Lower leg skin (tissue), 4 donors: ENCODE data around the gene GALNT11. TPM values are rescaled to one million over a fixed set of nuclear protein-coding genes. Genes with fewer than 3 reads are reported as not detected.

Experiments used
- DNase-seq, 2 donors: peaks; one replicate each; pipeline ENCODE4 v3.0.0-alpha.2; 2019; ENCODE audit warnings: low spot score in 2 of 2
- H3K4me3 ChIP-seq: fragments of 200-600 bp; sonication (generic); 2 replicates; pipeline ENCODE4 v1.5.1; 2017; ENCODE audit warnings: mild to moderate bottlenecking, low read depth; ENCODE audit not compliant: poor library complexity, severe bottlenecking
- CTCF ChIP-seq, 3 donors: fragments of 450-650 bp; IDR thresholded peaks; one replicate each; pipeline ENCODE4 v1.5.1; 2016; ENCODE audit warnings: antibody characterized with exemption in 3 of 3, mild to moderate bottlenecking in 3 of 3, moderate library complexity in 2 of 3
- POLR2A ChIP-seq, 2 donors: fragments of 450-650 bp; IDR thresholded peaks; one replicate each; pipeline ENCODE4 v1.6.1; 2016 to 2017; ENCODE audit warnings: antibody characterized with exemption in 2 of 2, mild to moderate bottlenecking in 1 of 2, moderate library complexity in 1 of 2
- WGBS, 2 donors: methylation state at CpG; one replicate each; pipeline ENCODE4 v1.1.5; 2018; 5-methylcytosine and 5-hydroxymethylcytosine counted together
- intact Hi-C: fragments of 100-400 bp; cut with DNase I; formaldehyde crosslinking; loops from one replicate; pipeline ENCODE4 v1.15.0; 2023; ENCODE audit warnings: low total_unique reads
- total RNA-seq, 4 donors: library from RNA; depleted of rRNA; stranded (reverse); fragments of >200 nt; gene quantifications; one replicate each; pipeline ENCODE4 v1.1.0, GENCODE V29; 2016

The GALNT11 gene
- total RNA-seq, 4 donors from 2014 or later: 38.9 to 62.6 (median 45.3) TPM

DNA sequence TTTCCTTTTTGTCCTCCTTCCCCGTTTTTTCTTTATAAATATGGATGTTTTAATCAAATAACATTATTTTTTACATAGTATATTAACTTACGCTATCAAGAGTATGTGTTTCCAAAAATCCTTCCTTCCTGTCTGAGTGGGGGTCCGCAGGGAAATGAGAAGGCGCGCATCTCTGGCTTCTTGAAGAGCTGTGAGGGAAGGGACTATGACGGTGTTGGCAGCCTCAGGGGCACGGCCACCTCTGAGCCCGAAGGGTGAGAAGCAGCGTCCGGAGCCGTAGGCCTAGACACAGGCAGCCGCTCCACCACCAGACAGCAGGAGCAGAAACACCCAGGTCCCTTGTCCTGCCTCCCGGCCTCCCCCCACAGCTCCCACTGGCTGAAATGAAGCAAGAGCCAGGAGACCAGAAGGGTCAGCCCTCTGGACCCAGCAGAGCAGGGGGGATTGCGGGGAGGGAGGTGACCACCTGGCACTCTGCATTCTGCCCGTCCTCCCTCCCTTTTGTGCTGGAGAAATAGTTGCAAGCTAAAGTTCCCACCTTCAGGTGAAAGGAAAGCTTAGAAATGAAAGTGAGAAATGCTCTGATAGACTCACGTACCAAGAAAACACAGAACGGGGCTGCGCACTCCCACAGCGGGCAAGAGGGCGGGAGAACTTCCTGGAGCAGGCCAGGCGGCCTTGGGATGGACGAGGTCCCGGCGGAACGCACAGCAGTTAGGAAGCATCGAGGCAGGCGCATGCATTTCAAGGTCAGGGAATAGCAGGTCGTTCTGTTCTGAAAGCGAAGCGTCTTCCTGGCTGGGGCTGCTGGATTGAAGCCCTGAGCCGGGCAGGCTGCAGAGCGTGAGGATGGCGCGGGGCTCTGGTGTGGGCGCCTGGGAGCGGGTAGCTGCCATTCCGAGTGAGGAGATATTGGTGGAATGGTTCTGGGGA lies 105.5 kb downstream of the GALNT11 start:
- TF ChIP-seq CTCF (IDR thresholded peaks at IDR 0.05): no peak
- TF ChIP-seq POLR2A (IDR thresholded peaks at IDR 0.05): no peak
- 95 to 96% methylated on average over 37 of the region's 37 CpGs for WGBS, 2 donors
- H3K4me3 ChIP-seq: no peak overlapping the region
- intact Hi-C loops: no loop called here
- DNase-seq: peak in 1 of 2 donors; percentile 78

GRCh38 chr7:152131981-152132494 lies 106.6 kb downstream of the GALNT11 start:
- no peak for DNase-seq
- intact Hi-C loops: no loop called here
- WGBS, 2 donors: 88 to 93% methylated on average over 12 of the region's 12 CpGs
- TF ChIP-seq POLR2A (IDR thresholded peaks at IDR 0.05): no peak
- H3K4me3 ChIP-seq: no peak overlapping the region

DNA sequence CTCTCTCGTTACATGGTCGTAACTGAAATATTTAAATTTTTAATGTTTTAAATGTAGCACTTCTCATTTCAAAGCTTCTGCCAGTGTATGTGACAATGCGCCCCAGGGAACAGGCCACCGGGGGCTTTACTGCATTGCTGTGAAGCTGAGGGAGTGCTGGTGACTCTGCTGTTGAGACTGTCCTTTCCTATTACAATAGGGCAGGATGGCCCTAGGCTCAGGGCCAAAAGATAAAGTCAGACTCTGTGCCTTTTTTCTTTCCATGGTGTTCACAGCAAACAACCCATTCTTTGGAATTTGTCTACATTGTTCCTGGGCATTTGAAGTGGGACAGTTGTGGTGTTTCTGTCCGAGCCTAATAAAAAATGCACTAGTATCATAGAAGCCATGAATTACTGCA lies 107.3 kb downstream of the GALNT11 start:
- H3K4me3 ChIP-seq: no peak overlapping the region
- TF ChIP-seq POLR2A (IDR thresholded peaks at IDR 0.05) (no peak), CTCF (IDR thresholded peaks at IDR 0.05) (no peak)
- DNase-seq: no peak
- 89 to 92% methylated on average over 5 of the region's 5 CpGs for WGBS, 2 donors
- intact Hi-C loops: no loop called here

GRCh38 chr7:152133804-152134203 lies 108.3 kb downstream of the GALNT11 start:
- H3K4me3 ChIP-seq: no peak overlapping the region
- WGBS, 2 donors: 95 to 98% methylated on average over 13 of the region's 13 CpGs
- no peak for TF ChIP-seq POLR2A (IDR thresholded peaks at IDR 0.05)
- intact Hi-C loops: no loop called here
- DNase-seq: no peak

- intact Hi-C loops: no loop called here
- TF ChIP-seq CTCF (IDR thresholded peaks at IDR 0.05) (no peak), POLR2A (IDR thresholded peaks at IDR 0.05) (no peak)
- H3K4me3 ChIP-seq: no peak overlapping the region
- no peak for DNase-seq
- WGBS, 2 donors: 75 to 82% methylated on average over 9 of the region's 9 CpGs
Observed at GRCh38 chr7:152136686-152137085, 111.2 kb downstream of the GALNT11 start.

DNA sequence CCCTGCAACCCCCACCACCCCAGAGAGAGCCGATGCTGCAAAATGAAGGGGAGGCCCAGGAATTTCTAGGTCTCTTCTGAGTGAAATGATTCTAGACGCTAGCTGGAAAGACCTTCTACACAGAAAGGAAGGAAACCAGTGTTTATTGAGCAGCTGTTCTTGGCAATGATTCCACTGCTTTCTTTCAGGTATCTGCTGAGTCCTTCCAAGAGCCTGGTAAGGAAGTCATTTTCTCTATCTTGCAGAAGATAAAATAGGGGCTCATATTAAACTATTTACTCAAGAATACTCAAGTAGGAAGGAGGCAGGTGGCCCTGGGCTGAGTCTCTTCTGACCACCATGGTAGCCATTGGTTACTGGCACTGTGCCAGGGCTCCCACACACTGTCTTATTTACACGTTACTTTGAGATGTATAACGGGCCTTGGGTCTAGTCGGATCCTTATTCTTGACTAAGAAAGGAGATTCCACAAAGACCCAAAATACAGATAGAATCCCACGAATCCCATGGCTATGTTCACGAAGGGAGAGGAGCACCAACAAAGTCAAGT lies 112.1 kb downstream of the GALNT11 start:
- WGBS, 2 donors: 82 to 87% methylated on average over 7 of the region's 7 CpGs
- no peak for DNase-seq
- TF ChIP-seq CTCF (IDR thresholded peaks at IDR 0.05) (no peak), POLR2A (IDR thresholded peaks at IDR 0.05) (no peak)
- intact Hi-C loops: no loop called here
- no peak overlapping the region for H3K4me3 ChIP-seq
